HG03354 (cell line): ENCODE results near the gene SAMHD1.
"Not testable (repeated sequence)": the region's sequence is repeated elsewhere in the genome, so short reads cannot be mapped to it uniquely, and the experiment has no call there.

Source experiments
- ATAC-seq: cut with Tn5 transposase; IDR thresholded peaks from one replicate; pipeline ENCODE4 v1.9.1; 2021; ENCODE audit warnings: mild to moderate bottlenecking; ENCODE audit not compliant: unreplicated experiment, poor library complexity, severe bottlenecking

SAMHD1 gene

DNA sequence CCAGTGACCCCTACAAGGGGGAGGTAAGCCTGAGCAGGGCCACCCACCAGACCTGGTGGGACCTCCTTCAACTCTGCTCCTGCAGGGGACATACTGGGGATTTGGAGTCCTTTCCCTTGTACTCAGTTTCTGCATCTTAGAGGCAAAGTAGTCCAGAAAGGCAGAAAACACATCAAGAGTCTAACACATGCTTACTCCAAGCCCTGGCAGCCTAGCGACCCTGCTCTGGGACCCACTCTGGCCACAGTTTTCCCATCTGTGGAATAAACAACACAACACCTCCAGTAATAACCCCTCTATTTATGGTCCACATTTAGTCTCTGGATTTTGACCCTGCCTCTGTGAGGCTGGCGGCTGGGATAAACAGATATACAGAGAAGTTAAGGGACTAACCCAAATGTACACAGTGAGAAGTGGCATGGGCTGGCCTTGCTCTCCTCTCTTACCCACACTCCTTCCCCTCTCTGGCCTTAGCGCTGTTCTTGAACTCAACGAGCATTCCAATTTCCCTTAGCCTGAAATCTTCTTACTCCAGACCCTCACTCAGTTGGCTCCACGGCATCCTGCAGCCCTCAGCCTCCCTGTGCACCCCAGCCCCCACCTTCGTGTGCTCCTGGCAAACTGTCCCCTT is 91.7 kb downstream of the SAMHD1 start:
- ATAC-seq = no peak

DNA sequence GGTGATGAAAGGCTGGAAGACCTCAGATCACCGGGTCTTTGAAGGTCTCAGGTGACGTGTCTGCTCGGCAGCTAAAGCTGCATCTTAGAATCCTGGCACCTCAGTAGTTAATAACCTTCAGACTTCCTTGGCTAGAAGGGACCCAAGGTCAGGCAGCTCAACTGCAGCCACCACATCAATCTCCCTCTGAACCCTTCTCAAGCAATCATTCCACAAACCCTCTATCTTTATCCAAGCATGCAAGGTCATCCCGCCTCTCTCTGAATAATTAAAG is 92.3 kb downstream of the SAMHD1 start:
- ATAC-seq = no peak

DNA sequence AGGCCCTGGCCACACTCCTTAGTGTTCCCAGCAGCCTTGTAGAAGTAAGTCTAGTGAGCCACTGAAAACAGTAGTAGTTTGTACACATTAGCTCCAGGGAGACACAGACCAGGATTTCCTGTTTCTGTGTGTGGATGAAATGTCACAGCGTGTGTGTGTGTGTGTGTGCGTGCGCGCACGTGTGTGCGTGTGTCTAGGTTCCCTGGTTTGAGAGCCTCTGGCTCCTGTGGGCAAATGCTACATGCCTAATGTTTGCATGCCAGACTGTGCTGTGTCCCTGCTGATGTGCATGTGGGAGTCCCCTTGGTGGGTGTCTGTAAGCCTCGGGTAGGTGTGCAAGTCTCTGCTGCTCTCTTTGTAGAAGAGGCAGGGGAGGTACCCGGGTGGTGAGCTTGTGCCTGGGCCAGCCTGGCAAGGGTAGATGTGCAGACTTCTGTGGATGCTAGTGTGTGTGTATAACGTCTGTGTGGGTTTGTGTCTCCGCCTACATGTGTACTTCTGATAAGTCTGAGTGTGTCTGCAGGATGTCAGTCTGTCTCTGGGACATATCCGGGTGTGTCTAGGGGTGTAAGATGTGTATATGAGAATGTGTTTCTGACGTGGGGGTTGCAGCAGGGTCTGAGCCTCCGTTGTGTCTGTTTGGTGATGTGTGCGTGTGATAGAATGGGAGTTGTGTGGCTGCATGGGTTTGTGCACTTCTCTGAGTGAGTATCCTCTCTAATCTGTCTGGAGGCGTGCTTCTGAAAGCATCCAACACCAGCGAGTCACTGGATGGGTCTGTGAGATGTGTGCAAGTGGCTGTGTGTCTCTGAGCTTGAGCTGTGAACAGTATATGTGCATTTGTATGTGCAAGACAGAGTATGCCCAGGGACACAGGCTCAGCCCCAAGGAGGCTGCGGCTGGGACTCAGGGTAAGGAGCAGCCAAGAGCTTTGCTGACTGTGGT is 94.5 kb downstream of the SAMHD1 start:
- ATAC-seq = no peak

DNA sequence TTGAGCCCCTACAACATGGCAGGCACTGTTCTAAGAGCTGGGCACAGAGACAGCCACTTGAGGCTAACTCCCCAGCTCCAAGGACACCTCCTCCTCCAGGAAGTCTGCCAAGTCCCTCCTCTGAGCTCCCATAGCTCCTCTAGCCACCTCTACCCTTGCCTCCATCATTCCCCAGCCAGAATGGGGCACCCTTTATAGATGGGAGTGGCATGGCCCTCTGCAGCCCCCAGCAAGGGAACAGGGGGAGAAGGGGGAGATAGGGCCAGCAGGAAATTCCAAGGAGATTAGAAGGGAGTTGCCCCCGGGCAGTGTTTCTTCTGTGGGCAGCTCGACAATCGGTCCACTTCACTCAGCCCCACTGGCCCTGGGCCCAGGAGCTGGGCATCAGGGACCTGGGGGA is 95.3 kb downstream of the SAMHD1 start:
- no peak for ATAC-seq

DNA sequence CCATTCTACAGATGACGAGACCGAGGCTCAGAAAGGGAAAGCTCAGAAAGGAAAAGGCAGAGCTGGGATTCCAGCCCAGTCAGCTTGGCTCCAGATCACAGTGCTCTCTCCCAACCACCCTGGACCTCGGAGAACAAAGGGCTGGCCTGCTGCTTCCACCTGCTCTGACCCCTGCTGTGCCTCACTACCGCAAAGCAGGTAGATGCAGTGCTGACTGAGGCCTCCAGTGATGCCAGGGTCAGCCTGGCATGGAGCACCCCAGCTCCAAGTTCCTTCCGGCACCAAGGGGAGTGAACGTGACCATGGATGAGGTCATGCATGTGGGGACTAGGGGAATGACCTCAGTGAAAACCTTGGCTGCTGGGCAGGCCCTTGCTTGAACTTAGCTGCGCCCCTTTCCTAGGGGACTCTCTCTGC is 96.3 kb downstream of the SAMHD1 start:
- no peak for ATAC-seq

DNA sequence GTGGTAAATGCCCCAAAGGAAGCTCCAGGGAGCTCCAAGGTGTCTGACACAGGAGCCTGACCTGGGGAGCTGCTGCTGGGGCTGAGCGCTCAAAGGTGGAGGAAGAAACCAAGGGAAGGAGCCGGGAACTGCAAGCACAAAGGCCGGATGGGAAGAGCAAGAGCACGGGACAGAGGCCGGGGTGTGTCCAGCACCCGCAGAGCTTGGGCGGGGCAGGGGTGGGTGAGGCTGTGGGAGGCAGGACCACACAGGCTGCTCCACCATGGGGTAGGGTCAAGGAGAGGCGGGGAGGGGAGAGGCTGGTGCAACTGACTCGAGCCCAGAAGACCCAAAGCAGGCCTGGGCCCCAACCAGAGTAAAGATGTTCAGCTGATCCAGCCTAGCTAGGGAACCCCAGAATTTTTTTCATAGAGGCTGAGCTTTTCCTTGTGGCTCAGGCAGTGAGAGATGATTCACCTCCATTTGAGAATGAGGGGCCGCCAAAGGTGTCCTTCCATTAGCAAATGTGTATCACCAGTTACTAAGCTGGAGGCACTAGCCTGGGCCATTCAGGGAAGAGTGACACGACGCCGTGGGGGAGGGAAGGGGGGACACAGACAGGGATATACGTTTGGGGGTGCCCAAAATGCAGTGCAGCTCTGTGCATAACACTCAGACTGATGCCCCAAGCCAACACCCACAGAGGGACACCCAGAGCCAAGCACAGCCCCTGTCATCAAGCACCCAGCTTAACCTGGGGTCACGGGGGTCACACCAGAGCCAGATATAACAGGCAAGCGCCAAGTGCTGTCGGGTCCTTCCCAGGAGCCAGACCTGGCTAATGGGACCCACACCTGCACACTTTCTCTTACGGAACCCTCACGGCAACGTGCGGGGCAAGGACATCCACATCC is 96.9 kb downstream of the SAMHD1 start:
- ATAC-seq = no peak

DNA sequence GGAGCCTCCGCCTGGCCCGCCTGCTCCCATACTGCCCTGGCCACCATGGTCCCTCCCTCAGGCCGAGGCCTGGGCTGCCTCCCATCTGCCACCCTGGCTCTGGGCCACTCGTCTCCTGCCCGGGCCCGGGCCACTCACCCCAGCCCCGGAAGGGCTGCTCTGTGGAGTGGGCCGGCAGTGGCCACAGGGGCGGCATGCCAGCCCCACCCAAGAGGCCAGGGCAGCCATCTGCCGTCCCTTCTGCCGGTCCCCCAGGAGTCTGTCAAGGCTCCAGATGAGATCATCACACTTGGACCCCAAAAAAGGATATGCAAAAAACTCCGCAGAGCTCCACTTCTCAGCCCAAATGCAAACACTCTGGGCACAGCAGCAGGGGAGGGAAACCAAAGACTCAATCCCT is 99.3 kb downstream of the SAMHD1 start:
- no peak for ATAC-seq

DNA sequence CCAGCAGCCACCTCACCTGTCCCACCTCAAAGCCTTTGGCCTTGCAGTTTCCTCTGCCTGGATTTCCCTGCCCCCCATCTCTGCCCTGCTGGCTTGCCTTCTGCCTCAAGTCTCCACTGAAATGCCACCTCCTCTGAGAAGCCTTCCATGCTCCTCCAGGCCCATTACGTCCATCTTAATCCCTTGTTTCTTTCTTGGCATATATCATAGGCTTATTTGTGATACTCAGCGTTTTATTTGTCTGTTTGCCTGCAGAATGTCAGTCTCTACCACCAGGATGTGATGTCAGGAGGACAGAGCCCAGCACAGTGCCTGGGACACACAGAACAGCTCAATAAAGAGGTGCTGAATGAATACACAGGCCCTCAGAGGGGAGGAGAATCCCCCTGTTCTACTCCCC is 100.0 kb downstream of the SAMHD1 start:
- ATAC-seq = no peak

DNA sequence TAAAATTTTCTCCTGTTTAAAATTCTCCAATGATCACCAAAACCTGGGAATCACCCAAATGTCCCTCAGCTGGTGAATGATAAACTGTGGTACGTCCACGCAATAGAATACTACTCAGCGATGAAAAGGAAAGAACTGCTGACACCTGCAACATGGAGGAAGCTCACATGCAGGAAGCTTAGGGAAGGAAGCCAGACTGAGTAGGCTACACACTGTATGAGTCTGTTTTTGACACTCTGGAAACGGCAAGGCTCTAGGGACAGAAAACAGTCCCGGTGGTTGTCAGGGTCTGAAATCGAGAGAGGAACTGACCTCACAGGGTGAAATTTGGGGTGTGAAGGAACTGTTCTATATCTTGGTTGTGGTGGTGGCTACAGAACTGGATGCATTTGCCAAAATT is 100.7 kb downstream of the SAMHD1 start:
- ATAC-seq = no peak

DNA sequence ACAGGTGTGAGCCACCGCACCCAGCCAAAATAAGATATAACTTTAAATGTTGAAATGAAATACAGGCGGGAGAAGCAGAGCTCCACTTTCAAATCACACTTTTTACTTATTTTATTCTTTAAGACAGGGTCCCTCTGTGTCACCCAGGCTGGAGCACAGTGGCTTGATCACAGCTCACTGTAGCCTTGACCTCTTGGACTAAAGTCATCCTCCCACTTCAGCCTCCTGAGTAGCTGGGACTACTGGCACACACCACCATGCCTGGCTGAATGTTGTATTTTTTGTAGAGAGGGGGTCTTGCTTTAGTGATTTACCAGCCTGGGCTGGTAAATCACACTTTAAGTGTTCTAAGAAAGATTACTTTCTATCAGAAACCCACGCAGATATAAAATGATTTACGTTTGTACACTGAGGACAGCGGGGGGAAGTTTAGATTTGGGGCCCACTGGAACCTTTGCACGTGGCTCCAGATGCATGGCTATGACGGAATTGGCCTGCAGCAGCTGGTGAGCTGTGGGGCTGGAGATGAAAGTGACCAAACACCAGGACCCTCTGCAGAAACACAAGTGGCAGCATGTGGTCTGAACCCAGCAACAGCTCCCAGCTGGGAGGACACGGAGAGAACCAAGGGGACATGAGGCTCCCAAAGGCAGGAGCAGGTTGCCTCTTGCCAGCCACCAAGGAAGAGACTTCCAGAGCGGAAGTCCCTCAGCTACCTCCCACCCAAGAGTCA is 102.0 kb downstream of the SAMHD1 start:
- no peak for ATAC-seq

DNA sequence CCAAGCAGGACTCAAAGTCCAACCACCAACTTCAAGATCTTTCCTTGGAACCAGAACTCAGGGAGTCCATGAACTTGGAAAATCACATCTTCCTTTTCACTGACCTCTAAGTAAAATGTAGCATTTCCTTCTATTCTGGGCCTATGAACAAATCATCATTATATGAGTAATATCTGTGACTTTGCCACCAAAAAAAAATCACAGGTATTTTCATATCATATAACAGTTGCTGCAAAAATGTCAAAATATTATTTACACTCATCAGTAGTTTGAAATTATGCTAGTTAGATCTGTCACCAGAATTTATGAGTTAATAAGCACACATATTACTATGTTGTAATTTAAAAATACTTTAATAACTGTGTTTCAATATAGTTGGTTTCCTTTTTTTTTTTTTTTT is 102.8 kb downstream of the SAMHD1 start:
- ATAC-seq = no peak

DNA sequence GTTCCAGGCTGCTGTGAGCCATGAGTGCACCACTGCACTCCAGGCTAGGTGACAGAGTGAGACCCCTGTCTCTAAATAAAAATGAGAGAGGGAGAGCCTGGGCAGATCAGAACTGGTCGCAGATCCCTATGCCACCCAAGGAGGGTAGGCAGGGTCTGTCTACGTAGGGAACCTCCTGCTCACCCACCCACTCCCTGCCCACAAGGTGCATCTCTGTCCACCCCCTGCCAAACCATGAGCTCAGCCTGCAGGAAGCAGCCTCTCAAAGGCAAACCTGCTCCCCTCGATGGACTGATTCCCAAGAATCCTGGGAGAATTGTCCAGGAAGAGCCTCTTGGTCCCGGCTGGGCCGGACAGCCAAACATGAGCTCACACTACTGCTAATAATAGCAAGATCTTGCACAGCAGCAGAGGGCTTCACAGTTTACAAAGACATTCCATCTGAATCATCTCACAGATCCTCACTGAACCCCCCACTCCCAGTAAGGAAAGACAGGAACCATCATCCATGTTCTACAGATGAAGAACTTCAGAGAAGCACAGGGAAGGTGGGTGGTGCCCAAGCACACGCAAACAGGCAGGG is 103.3 kb downstream of the SAMHD1 start:
- no peak for ATAC-seq

DNA sequence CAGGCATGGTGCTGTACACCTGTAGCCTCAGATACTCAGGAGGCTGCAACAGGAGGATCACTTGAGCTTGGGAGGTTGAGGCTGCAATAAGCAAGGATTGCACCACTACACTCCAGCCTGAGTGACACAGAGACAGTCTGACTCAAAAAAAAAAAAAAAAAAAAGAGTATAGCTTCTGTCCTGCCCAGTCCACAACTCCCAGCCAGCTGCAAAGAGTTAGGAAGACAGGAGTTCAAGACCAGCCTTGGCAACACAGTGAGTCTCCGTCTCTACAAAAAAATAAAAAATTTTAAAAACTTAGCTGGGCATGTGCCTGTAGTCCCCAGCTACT is 103.8 kb downstream of the SAMHD1 start:
- ATAC-seq = no peak

DNA sequence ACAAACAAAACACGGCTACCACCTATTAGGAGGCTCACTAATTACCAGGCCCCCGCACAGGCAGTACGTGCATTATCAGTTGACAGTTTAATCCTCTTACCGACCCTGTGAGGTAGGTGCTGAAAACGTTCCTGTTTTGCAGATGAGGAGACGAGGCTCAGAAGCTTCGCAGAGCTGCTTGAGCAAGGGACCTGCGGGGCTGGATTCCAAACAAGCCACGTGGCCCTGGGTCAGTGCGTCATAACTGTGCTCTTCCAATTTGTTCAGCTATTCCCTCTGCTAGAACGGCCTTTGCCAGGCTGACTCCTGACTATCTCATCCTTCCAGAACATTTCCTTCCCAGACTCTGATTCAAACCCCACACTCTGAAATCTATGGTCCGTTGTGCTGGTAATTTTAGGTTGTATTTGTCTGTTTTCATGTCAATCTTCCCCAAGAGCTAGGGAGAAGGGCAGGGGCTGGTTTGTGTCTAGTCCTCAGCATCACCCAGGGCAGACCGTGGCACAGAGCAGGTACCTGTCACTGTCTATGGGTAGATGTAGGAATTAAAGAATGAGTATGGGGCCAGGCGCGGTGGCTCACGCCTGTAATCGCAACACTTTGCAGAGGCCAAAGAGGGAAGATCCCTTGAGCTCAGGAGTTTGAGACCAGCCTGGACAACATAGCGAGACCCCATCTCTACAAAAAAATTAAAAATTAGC is 104.3 kb downstream of the SAMHD1 start:
- no peak for ATAC-seq

DNA sequence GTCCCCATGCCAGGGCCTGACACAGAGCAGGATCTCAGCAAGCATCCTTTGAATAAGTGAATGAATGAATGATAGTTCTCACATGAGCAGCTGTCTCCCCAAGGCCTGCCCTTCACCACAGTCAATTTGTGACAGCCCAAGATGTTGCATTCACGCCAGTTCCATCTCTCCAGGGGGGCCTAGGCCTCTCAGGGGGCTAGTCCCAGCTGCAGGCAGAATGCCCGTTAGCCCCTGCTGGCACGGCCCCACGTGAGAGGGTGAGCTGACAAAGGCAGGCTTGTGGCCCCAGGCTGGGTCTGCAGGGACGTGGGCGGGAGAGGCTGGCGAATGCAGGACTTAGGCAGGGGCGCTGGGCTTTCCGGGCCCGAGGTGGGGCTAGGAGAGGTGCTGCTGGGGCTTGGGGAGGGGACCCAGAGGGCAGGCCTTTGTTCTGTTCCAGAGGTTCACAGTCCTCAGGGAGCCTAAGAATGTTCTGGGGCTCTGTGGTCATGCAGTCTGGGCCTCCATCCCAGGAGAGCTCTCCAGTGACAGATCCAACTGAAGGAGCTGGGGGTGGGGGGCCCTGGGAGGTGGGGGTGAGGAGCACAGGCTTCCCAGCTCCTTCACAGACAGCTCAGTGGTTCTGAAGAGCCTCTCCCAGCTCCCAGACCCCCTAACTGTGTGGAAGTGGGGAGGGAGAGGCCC is 106.1 kb downstream of the SAMHD1 start:
- ATAC-seq = peak; percentile 7

DNA sequence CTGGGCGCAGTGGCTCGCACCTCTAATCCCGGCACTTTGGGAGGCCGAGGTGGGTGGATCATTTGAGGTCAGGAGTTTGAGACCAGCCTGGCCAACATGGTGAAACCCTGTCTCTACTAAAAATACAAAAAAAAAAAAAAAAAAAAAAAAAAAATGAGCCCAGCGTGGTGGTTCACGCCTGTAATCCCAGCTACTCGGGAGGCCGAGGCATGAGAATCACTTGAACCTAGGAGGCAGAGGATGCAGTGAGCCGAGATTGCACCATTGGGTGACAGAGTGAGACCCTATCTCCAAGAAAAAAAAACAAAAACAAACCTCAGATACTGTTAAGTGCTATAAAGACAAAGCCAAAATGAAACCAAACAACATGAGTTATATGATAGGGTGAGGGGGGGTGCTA is 110.5 kb downstream of the SAMHD1 start:
- not testable (repeated sequence) for ATAC-seq
